ENCODE results near the gene PAK5. TPM values are rescaled to one million over a fixed set of nuclear protein-coding genes. Genes with fewer than 3 reads are reported as not detected.

PAK5 gene
- total RNA-seq, 1 experiment from 2014 or later = not detected

- no peaks in the 10 kb centered on the region for H4K20me1 ChIP-seq (ENCODE audit: insufficient read depth)
- no peaks in the 10 kb centered on the region for H3K36me3 ChIP-seq (ENCODE audit: control insufficient read depth in 1 of 2, insufficient read depth in 2 of 2, low read length in 2 of 2)
- intact Hi-C loops (cut with micrococcal nuclease) = no loop called here
- RAD21 ChIA-PET (ENCODE audit: low non-redundant PET in 1 of 2, low total read pairs in 2 of 2, uncharacterized antibody in 2 of 2, unreplicated experiment in 2 of 2) = no interaction called here
- H3K27ac ChIP-seq (ENCODE audit: low read depth, low read length) = no peak overlapping the region
- no peaks in the 10 kb centered on the region for H3K4me1 ChIP-seq (ENCODE audit: control insufficient read depth in 1 of 2, insufficient read depth in 2 of 2, low read length in 2 of 2)
- no peak for ATAC-seq
- no peak for TF ChIP-seq YY1 (IDR thresholded peaks at IDR 0.05; ENCODE audit: extremely low read depth, insufficient replicate concordance, low read depth, low read length)
- no peak for TF ChIP-seq ZNF274 (IDR thresholded peaks at IDR 0.05; ENCODE audit: low read depth, low read length)
- TF ChIP-seq MAX (IDR thresholded peaks at IDR 0.05) = no peak
- TF ChIP-seq EZH2phosphoT487 (IDR thresholded peaks at IDR 0.05; ENCODE audit: borderline replicate concordance) = no peak
- TF ChIP-seq SRF (IDR thresholded peaks at IDR 0.05; ENCODE audit: low read depth) = no peak
- TF ChIP-seq ZBTB33 (IDR thresholded peaks at IDR 0.05; ENCODE audit: extremely low read depth, insufficient replicate concordance, low read length) = no peak
- TF ChIP-seq FOSL1 (IDR thresholded peaks at IDR 0.05; ENCODE audit: low read depth) = no peak
- TF ChIP-seq POLR2A (IDR thresholded peaks at IDR 0.05; ENCODE audit: borderline replicate concordance, extremely low read depth, insufficient read depth, insufficient read length) = no peak
- no peak for TF ChIP-seq POLR2AphosphoS5 (IDR thresholded peaks at IDR 0.05; ENCODE audit: low read depth, low read length)
- no peak for TF ChIP-seq REST (IDR thresholded peaks at IDR 0.05; ENCODE audit: low read depth)
- H3K4me3 ChIP-seq (replicated peaks in 1 of 2; ENCODE audit: low read depth in 1 of 2, low read length in 2 of 2) = no peak overlapping the region
- DNase-seq (ENCODE audit: low read depth, low spot score) = no peak
- no peaks in the 10 kb centered on the region for H3K9me2 ChIP-seq (ENCODE audit: insufficient read depth)
- no peak overlapping the region for H2AFZ ChIP-seq (ENCODE audit: low read depth, low read length, poor library complexity, severe bottlenecking)
- H3K4me2 ChIP-seq (ENCODE audit: low read length) = no peak overlapping the region
- no peaks in the 10 kb centered on the region for H3K9me3 ChIP-seq (ENCODE audit: control insufficient read depth in 1 of 2, insufficient read depth in 1 of 2, low read depth in 1 of 2, low read length in 2 of 2)
- H3K27me3 ChIP-seq (ENCODE audit: insufficient read depth, low read length) = peaks cover 35% of the 10 kb centered on the region
- POLR2A ChIA-PET = no interaction called here
- H3K79me2 ChIP-seq (ENCODE audit: insufficient read depth, low read length) = no peaks in the 10 kb centered on the region
- no peak overlapping the region for H3K9ac ChIP-seq (ENCODE audit: low read length)
- CTCF ChIA-PET = no interaction called here
- BruUV-seq (replicated peaks) = no TSS peak
Measured at GRCh38 chr20:9493803-9494202, 345.1 kb downstream of the PAK5 start.
